Prostate gland (tissue), 2 donors: ENCODE measurements around the gene KRT27.

Source experiments
- POLR2AphosphoS5 ChIP-seq: sonication (generic); formaldehyde crosslinking; IDR thresholded peaks from one replicate; pipeline ENCODE4 v1.6.1; 2017; ENCODE audit warnings: antibody characterized with exemption
- TF ChIP-seq, protein P1 (sequence below), 4 experiments: fragments of 200-600 bp in 2 of 4; fragments of 450-650 bp in 2 of 4; sonication (generic) in 2 of 4; IDR thresholded peaks; 1 replicate in 3 of 4; 2 replicates in 1 of 4; pipeline ENCODE4 v1.5.1; 2016 to 2019; ENCODE audit warnings: antibody characterized with exemption in 4 of 4, mild to moderate bottlenecking in 2 of 4, moderate library complexity in 2 of 4

DNA sequence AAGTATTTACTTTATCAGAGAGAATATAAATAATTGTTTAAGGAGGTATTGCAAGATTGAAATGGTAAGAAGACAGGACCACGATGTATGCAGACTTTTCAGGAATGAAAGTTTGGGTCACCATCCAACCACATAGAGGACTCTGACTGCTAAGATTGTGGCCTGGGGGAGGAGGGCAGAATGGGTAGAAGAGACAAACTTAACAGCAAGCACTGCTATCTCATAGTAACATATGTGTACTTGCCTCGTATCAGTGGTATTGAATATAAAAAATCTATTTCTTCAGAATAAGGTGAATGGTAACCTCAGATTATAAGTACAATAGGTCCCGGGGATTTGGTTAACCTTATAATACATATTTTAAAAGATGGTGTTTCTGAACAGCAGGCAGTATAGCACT lies 34.2 kb upstream of the KRT27 start:
- TF ChIP-seq, protein P1, sequence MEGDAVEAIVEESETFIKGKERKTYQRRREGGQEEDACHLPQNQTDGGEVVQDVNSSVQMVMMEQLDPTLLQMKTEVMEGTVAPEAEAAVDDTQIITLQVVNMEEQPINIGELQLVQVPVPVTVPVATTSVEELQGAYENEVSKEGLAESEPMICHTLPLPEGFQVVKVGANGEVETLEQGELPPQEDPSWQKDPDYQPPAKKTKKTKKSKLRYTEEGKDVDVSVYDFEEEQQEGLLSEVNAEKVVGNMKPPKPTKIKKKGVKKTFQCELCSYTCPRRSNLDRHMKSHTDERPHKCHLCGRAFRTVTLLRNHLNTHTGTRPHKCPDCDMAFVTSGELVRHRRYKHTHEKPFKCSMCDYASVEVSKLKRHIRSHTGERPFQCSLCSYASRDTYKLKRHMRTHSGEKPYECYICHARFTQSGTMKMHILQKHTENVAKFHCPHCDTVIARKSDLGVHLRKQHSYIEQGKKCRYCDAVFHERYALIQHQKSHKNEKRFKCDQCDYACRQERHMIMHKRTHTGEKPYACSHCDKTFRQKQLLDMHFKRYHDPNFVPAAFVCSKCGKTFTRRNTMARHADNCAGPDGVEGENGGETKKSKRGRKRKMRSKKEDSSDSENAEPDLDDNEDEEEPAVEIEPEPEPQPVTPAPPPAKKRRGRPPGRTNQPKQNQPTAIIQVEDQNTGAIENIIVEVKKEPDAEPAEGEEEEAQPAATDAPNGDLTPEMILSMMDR (IDR thresholded peaks at IDR 0.05) = no peak
- no peak for TF ChIP-seq POLR2AphosphoS5
